DND-41 (cell line): ENCODE data around the gene GLIPR2.

ENCODE experiments used
- CTCF ChIP-seq: IDR thresholded peaks from 2 replicates; pipeline ENCODE4 v1.5.1; 2012; ENCODE audit warnings: borderline replicate concordance, low read length, moderate library complexity, mild to moderate bottlenecking; ENCODE audit not compliant: poor library complexity, severe bottlenecking; ENCODE audit errors: extremely low read depth
- EZH2 ChIP-seq: IDR thresholded peaks from 3 replicates; pipeline ENCODE4 v1.6.1; 2012; ENCODE audit warnings: borderline replicate concordance, low read depth, mild to moderate bottlenecking, moderate library complexity, low read length, inconsistent platforms; ENCODE audit not compliant: severe bottlenecking

- TF ChIP-seq CTCF, result no peak
- TF ChIP-seq EZH2, result no peak
These were observed 22.4 kb downstream of the GLIPR2 start for GRCh38 chr9:36158917-36159316.
